Neural cell (in vitro differentiated cells): ENCODE results near the gene ANAPC2. TPM values are rescaled to one million over a fixed set of nuclear protein-coding genes. Genes with fewer than 3 reads are reported as not detected.
A peak's percentile ranks its signal among the peaks of the same experiment; 100 is the strongest.

Experiments
- H2AFZ ChIP-seq: fragments of 200-600, 300-800 bp; sonication (generic), shearing (Covaris generic); 2 replicates; pipeline ENCODE4 v1.6.0; 2014; ENCODE audit warnings: low read depth, mild to moderate bottlenecking, antibody characterized with exemption, low read length, moderate library complexity
- H3F3A ChIP-seq: fragments of 200-600 bp; shearing (Covaris generic); 2 replicates; pipeline ENCODE4 v1.6.1; 2016; ENCODE audit warnings: mild to moderate bottlenecking, moderate library complexity, mixed read lengths, antibody characterized with exemption, low read length; ENCODE audit not compliant: insufficient read depth, poor library complexity, severe bottlenecking
- H3K27ac ChIP-seq: fragments of 200-600, 300-800 bp; sonication (generic), shearing (Covaris generic); 2 replicates; pipeline ENCODE4 v1.5.1; 2014; ENCODE audit warnings: mild to moderate bottlenecking, low read length, moderate library complexity
- H3K27me3 ChIP-seq: fragments of 300-800, 200-600 bp; sonication (generic), shearing (Covaris generic); 2 replicates; pipeline ENCODE4 v1.6.0; 2014; ENCODE audit warnings: mild to moderate bottlenecking, low read depth, low read length, moderate library complexity; ENCODE audit not compliant: insufficient read depth
- H3K36me3 ChIP-seq: fragments of 300-800, 200-600 bp; sonication (generic), shearing (Covaris generic); 2 replicates; pipeline ENCODE4 v1.5.1; 2014; ENCODE audit warnings: mild to moderate bottlenecking, antibody characterized with exemption, low read length, moderate library complexity; ENCODE audit not compliant: insufficient read depth
- H3K4me2 ChIP-seq: fragments of 300-800, 200-600 bp; sonication (generic), shearing (Covaris generic); 2 replicates; pipeline ENCODE4 v1.6.0; 2014; ENCODE audit warnings: mild to moderate bottlenecking, low read length
- H3K4me3 ChIP-seq: fragments of 300-800, 200-600 bp; sonication (generic), shearing (Covaris generic); 2 replicates; pipeline ENCODE4 v1.5.1; 2014; ENCODE audit warnings: mild to moderate bottlenecking, low read length, moderate library complexity
- H3K79me2 ChIP-seq: fragments of 200-600 bp; shearing (Covaris generic); replicated peaks from 2 replicates; pipeline ENCODE4 v1.6.0; 2014; ENCODE audit warnings: mild to moderate bottlenecking, low read length, moderate library complexity; ENCODE audit not compliant: insufficient read depth
- H3K9ac ChIP-seq: fragments of 300-800, 200-600 bp; sonication (generic), shearing (Covaris generic); 2 replicates; pipeline ENCODE4 v1.6.1; 2016; ENCODE audit warnings: mild to moderate bottlenecking, low read length, mixed read lengths
- H3K9me2 ChIP-seq: fragments of 200-600 bp; shearing (Covaris generic); 2 replicates; pipeline ENCODE4 v1.6.1; 2016; ENCODE audit warnings: mild to moderate bottlenecking, low read length, mixed read lengths; ENCODE audit not compliant: insufficient read depth
- H3K9me3 ChIP-seq: fragments of 200-600, 300-800 bp; sonication (generic), shearing (Covaris generic); 2 replicates; pipeline ENCODE4 v1.6.1; 2016; ENCODE audit warnings: mild to moderate bottlenecking, mixed run types, low read length, moderate library complexity, mixed read lengths
- H4K20me1 ChIP-seq: fragments of 200-600 bp; shearing (Covaris generic); 2 replicates; pipeline ENCODE4 v1.6.1; 2016; ENCODE audit warnings: mild to moderate bottlenecking, mixed run types; ENCODE audit not compliant: insufficient read depth
- CTCF ChIP-seq: fragments of 450-650 bp; IDR thresholded peaks from 2 replicates; pipeline ENCODE4 v1.5.1; 2014; ENCODE audit warnings: antibody characterized with exemption, mild to moderate bottlenecking, moderate library complexity; ENCODE audit not compliant: poor library complexity, severe bottlenecking
- EP300 ChIP-seq: fragments of 450-650 bp; conservative IDR thresholded peaks from 2 replicates; pipeline ENCODE4 v1.6.1; 2014; ENCODE audit warnings: antibody characterized with exemption, mild to moderate bottlenecking, moderate library complexity; ENCODE audit not compliant: poor library complexity, severe bottlenecking
- EZH2 ChIP-seq: fragments of 200-600, 300-800 bp; shearing (Covaris generic), sonication (generic); IDR thresholded peaks from 2 replicates; pipeline ENCODE4 v1.6.1; 2014; ENCODE audit warnings: antibody characterized with exemption, low read length, borderline replicate concordance, mild to moderate bottlenecking; ENCODE audit not compliant: insufficient read depth, poor library complexity, severe bottlenecking
- MXI1 ChIP-seq: fragments of 450-650 bp; conservative IDR thresholded peaks from 2 replicates; pipeline ENCODE4 v1.6.1; 2014; ENCODE audit warnings: antibody characterized with exemption, mild to moderate bottlenecking; ENCODE audit not compliant: poor library complexity, severe bottlenecking
- POLR2AphosphoS5 ChIP-seq: IDR thresholded peaks from 2 replicates; pipeline ENCODE4 v1.6.1; 2012
- RAD21 ChIP-seq: fragments of 450-650 bp; conservative IDR thresholded peaks from 2 replicates; pipeline ENCODE4 v1.6.1; 2014; ENCODE audit warnings: antibody characterized with exemption, mild to moderate bottlenecking, moderate library complexity
- REST ChIP-seq: IDR thresholded peaks from 2 replicates; pipeline ENCODE4 v1.6.1; 2012; ENCODE audit warnings: borderline replicate concordance
- SMC3 ChIP-seq: fragments of 450-650 bp; conservative IDR thresholded peaks from 2 replicates; pipeline ENCODE4 v1.6.1; 2014; ENCODE audit warnings: antibody characterized with exemption, mild to moderate bottlenecking, moderate library complexity; ENCODE audit not compliant: poor library complexity
- TAF1 ChIP-seq: IDR thresholded peaks from 2 replicates; pipeline ENCODE4 v1.6.1; 2012; ENCODE audit warnings: low read depth
- polyA plus RNA-seq: library from polyadenylated mRNA; depleted of rRNA; stranded (reverse); fragments of >200 nt; gene quantifications from 2 replicates; pipeline ENCODE4 v1.2.3, GENCODE V29; 2014

Gene ANAPC2
- polyA plus RNA-seq, 1 donor from 2014 or later: 38.1 TPM

DNA sequence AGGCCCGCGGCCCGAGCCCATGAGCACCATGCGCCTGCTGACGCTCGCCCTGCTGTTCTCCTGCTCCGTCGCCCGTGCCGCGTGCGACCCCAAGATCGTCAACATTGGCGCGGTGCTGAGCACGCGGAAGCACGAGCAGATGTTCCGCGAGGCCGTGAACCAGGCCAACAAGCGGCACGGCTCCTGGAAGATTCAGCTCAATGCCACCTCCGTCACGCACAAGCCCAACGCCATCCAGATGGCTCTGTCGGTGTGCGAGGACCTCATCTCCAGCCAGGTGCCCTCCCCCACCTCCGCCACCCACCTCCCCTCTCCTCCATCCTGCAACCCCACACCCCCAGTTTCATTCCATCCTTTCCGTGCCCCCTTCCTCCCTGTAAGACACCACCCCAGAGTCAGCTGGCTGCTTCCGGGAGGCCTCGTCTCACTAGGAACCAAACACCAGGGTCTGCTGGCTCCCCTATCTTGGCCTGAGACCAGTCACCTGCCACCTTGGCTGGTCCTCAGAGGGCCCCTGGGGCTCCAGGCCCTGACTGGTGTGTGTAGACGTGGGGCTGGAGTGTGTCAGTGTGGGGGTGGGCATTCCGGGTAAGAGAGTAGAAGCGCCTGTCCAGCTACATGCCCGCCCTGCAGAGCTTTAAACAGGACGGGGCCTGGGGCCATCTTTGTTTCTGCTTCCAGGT lies 48.8 kb downstream of the ANAPC2 start:
- no peak overlapping the region for H3K27ac ChIP-seq
- no peaks in the 10 kb centered on the region for H4K20me1 ChIP-seq
- no peaks in the 10 kb centered on the region for H3F3A ChIP-seq
- peaks cover 85% of the 10 kb centered on the region for H3K27me3 ChIP-seq
- H3K9me2 ChIP-seq: no peaks in the 10 kb centered on the region
- no peak for TF ChIP-seq EP300
- peak; percentile 44 for TF ChIP-seq POLR2AphosphoS5
- no peak for TF ChIP-seq TAF1
- no peaks in the 10 kb centered on the region for H3K9me3 ChIP-seq
- H2AFZ ChIP-seq: no peak overlapping the region
- peak overlapping the region; percentile 41 for H3K4me3 ChIP-seq
- H3K79me2 ChIP-seq: no peaks in the 10 kb centered on the region
- H3K9ac ChIP-seq: no peak overlapping the region
- no peaks in the 10 kb centered on the region for H3K36me3 ChIP-seq
- no peak overlapping the region for H3K4me2 ChIP-seq

- peak within 1 kb of the TSS; percentile 35 for H3K27ac ChIP-seq
- H3K9ac ChIP-seq: peak within 1 kb of the TSS; percentile 58
- no peaks in the 10 kb centered on the region for H3K79me2 ChIP-seq
- no peaks in the 10 kb centered on the region for H3F3A ChIP-seq
- no peaks in the 10 kb centered on the region for H3K36me3 ChIP-seq
- H4K20me1 ChIP-seq: no peaks in the 10 kb centered on the region
- H3K9me3 ChIP-seq: no peaks in the 10 kb centered on the region
- peak within 1 kb of the TSS; percentile 21 for H2AFZ ChIP-seq
- TF ChIP-seq RAD21 (no peak), POLR2AphosphoS5 (peak; percentile 8)
- no peaks in the 10 kb centered on the region for H3K9me2 ChIP-seq
- H3K27me3 ChIP-seq: peaks cover 86% of the 10 kb centered on the region
- H3K4me3 ChIP-seq: peak within 1 kb of the TSS; percentile 58
- H3K4me2 ChIP-seq: no peak within 1 kb of the TSS
Observed at GRCh38 chr9:137138722-137139467, 49.5 kb downstream of the ANAPC2 start, which contains the start of gene GRIN1. TSS of gene GRIN1 (plus strand) at chr9:137139154. CDS start at chr9:137139487, 333 bp downstream.

- Histone ChIP-seq H3K36me3 (no peaks in the 10 kb centered on the region), H3K9me3 (no peaks in the 10 kb centered on the region), H3K4me2 (no peak overlapping the region), H3K4me3 (peak overlapping the region; percentile 58), H4K20me1 (no peaks in the 10 kb centered on the region), H3K9ac (peak overlapping the region; percentile 58), H3K79me2 (no peaks in the 10 kb centered on the region), H2AFZ (peak overlapping the region; percentile 21), H3K9me2 (no peaks in the 10 kb centered on the region), H3F3A (no peaks in the 10 kb centered on the region), H3K27me3 (peaks cover 79% of the 10 kb centered on the region), H3K27ac (peak overlapping the region; percentile 35)
- TF ChIP-seq RAD21 (no peak), TAF1 (peak; percentile 38), EP300 (peak; percentile 62), MXI1 (no peak), REST (peak; percentile 38), CTCF (peak; percentile 56), SMC3 (no peak), POLR2AphosphoS5 (peak; percentile 60), EZH2 (no peak)
Observed at GRCh38 chr9:137138058-137138721, 50.2 kb downstream of the ANAPC2 start.
